Measurements from ENCODE around the gene HOXB5.

Gene HOXB5

DNA sequence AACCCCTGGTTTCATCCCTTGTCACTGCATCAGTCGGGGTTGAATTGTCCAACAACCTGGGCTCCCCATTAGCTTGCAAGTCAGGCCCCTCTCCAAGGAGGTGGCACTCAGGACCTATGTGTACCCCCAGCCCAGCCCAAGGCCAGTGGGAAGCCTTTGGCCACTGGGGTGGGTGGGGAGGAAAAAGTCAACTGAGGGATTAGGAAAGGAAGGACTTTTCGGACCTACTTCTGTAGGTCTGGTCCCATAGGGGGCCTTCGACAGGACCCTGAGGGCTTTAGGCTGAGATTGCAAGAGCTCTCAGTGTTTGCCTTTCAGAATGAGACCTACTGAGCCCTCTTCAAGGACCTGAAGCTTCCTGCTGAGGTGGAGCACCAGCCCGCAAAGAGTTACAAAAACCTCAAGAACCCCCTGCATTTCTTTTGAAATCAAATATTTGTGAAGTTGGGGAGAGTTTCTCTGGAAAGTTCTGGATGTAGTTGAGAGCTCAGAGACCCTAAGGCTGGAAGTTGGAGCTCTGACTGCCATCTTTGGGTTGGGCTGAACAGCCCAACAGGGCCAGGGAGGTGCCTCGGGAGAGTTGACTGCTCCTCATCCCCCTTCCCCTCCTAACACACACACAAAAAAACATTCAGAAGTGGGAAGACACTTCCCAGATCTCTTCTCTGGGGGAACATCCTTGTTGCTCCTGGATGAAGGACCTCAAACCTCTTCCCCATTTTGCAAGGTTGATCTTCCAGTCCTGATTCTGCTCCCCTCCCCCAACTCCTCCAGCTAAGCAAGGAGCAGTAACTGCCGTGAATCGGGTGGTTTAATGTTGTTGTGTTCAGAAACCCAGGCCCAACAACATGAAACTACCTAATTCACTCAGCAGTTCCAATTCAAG is 38.4 kb upstream of the HOXB5 start:
- H3K27me3 ChIP-seq (ENCODE audit: control insufficient read depth, low read length) = peaks cover 54% of the 10 kb centered on the region
- H3K9me3 ChIP-seq (ENCODE audit: control insufficient read depth, insufficient read depth, low read length) = no peaks in the 10 kb centered on the region
- no peaks in the 10 kb centered on the region for H4K20me1 ChIP-seq (ENCODE audit: control insufficient read depth, insufficient read depth, low read depth, low read length)

DNA sequence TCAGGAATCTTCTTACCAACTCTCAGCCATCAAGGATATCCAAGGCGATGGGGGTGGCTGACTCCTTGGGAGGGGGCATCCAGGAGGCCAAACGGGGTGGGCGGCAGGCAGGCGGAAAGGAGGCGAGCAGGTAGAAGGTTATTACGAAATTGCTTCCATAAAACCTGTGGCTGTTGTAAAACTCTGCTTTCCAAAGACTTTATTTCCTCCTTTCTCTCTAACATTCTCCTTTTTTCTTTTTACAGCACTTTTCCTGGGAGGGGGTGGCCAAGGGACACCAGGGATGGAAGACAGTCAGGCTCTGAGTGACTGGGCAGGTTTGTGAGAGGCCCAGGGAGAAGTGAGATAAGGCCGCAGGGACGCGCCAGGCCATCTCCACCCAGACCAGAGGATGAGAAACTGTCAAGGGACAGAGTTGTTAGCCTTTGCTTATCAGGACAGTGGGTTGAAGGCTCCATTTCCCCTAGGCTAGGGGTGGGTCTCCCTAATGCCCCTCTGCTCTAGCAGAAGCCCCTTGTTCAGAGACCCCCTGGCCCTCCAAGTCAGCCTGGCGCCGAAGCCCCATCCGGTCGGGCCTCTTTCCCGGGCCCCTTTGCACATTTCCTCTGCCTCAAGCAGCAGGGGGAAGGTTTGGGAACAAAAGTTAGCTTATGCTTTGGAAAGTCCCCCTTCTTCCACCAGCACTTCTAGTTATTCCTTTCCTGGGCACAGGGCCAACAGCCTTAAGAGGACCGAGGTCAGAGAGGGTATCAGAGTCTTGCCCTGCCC is 37.5 kb upstream of the HOXB5 start:
- Histone ChIP-seq H3F3A (ENCODE audit: control insufficient read depth, insufficient read depth) (no peaks in the 10 kb centered on the region), H3K27ac (ENCODE audit: low read depth, low read length) (no peak overlapping the region), H3K27me3 (ENCODE audit: control insufficient read depth, low read length) (peaks cover 54% of the 10 kb centered on the region), H3K4me3 (ENCODE audit: low read length) (no peak overlapping the region), H3K4me2 (ENCODE audit: low read length) (no peak overlapping the region), H3K4me1 (ENCODE audit: control insufficient read depth, low read length) (peaks cover 6% of the 10 kb centered on the region), H3K9me2 (replicated peaks; ENCODE audit: control insufficient read depth, low read length) (no peaks in the 10 kb centered on the region), H3K9me3 (ENCODE audit: control insufficient read depth, insufficient read depth, low read length) (no peaks in the 10 kb centered on the region), H4K20me1 (ENCODE audit: control insufficient read depth, insufficient read depth, low read depth, low read length) (no peaks in the 10 kb centered on the region), H3K36me3 (ENCODE audit: control insufficient read depth, low read length) (no peaks in the 10 kb centered on the region), H3K79me2 (ENCODE audit: control insufficient read depth, low read length) (no peaks in the 10 kb centered on the region)
- TF ChIP-seq EZH2phosphoT487 (IDR thresholded peaks at IDR 0.05; ENCODE audit: borderline replicate concordance, low read length) = no peak
- TF ChIP-seq, protein P1, sequence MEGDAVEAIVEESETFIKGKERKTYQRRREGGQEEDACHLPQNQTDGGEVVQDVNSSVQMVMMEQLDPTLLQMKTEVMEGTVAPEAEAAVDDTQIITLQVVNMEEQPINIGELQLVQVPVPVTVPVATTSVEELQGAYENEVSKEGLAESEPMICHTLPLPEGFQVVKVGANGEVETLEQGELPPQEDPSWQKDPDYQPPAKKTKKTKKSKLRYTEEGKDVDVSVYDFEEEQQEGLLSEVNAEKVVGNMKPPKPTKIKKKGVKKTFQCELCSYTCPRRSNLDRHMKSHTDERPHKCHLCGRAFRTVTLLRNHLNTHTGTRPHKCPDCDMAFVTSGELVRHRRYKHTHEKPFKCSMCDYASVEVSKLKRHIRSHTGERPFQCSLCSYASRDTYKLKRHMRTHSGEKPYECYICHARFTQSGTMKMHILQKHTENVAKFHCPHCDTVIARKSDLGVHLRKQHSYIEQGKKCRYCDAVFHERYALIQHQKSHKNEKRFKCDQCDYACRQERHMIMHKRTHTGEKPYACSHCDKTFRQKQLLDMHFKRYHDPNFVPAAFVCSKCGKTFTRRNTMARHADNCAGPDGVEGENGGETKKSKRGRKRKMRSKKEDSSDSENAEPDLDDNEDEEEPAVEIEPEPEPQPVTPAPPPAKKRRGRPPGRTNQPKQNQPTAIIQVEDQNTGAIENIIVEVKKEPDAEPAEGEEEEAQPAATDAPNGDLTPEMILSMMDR (IDR thresholded peaks at IDR 0.05; ENCODE audit: low read depth, low read length, poor library complexity, severe bottlenecking) = no peak

More for the DNA sequence above, 38.4 kb upstream of the HOXB5 start:
- Histone ChIP-seq H3K4me2 (ENCODE audit: low read length) (no peak overlapping the region), H3K4me3 (ENCODE audit: low read length) (no peak overlapping the region), H3F3A (ENCODE audit: control insufficient read depth, insufficient read depth) (no peaks in the 10 kb centered on the region), H3K27ac (ENCODE audit: low read depth, low read length) (no peak overlapping the region), H3K4me1 (ENCODE audit: control insufficient read depth, low read length) (peaks cover 8% of the 10 kb centered on the region), H3K9me2 (replicated peaks; ENCODE audit: control insufficient read depth, low read length) (no peaks in the 10 kb centered on the region), H3K36me3 (ENCODE audit: control insufficient read depth, low read length) (no peaks in the 10 kb centered on the region), H3K79me2 (ENCODE audit: control insufficient read depth, low read length) (no peaks in the 10 kb centered on the region)
- TF ChIP-seq EZH2phosphoT487 (IDR thresholded peaks at IDR 0.05; ENCODE audit: borderline replicate concordance, low read length) = no peak
- TF ChIP-seq, protein P1 (IDR thresholded peaks at IDR 0.05; ENCODE audit: low read depth, low read length, poor library complexity, severe bottlenecking) = no peak

DNA sequence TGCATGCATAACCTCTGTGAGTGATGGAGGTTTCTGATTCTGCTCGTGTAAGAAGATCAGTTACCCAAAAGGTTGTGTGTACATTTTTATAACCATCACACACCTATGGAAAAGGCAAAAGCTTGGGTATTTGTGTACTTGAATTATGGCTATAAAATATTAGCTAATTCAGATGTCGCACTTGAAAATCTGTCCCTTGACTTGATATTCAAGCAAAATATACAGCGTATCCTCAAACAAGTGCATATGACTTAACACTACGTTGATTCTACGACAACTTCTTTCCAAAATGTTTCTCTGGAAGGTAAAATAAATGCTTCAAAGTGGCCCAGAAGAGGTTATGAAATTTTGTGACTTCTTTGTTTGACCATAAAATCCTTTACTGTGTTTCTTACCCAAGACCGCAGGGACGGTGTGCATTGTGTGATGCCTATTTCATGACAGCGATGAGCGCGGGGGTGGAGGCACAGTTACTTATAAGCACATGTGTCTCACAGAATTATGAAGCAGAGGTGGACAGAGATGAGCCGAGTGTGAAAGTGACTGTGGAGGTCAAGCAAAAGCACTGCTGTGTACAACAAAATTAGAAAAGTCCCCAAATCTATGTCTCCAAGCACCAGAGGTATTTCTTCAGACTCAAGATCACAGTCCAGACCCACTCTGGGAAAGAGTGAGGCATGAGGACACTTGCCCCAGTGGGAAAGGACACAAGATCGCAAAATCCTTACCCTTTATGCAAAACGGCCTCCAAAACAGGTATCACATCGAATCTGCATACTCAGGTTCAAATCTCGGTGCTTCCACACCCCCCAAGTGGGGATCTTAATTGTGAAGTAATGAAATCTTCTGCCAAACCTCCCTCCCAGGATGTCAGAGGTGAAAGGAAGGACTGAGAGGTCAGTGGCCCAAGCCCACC is 36.7 kb upstream of the HOXB5 start:
- peaks cover 55% of the 10 kb centered on the region for H3K27me3 ChIP-seq (ENCODE audit: control insufficient read depth, low read length)
- no peak overlapping the region for H3K4me2 ChIP-seq (ENCODE audit: low read length)
- no peaks in the 10 kb centered on the region for H3K9me2 ChIP-seq (replicated peaks; ENCODE audit: control insufficient read depth, low read length)
- no peaks in the 10 kb centered on the region for H3K36me3 ChIP-seq (ENCODE audit: control insufficient read depth, low read length)
- H3K9me3 ChIP-seq (ENCODE audit: control insufficient read depth, insufficient read depth, low read length) = no peaks in the 10 kb centered on the region
- H3K4me1 ChIP-seq (ENCODE audit: control insufficient read depth, low read length) = peaks cover 1% of the 10 kb centered on the region; the same call in 1 of the 2 replicates
- no peak overlapping the region for H3K27ac ChIP-seq (ENCODE audit: low read depth, low read length)
- H4K20me1 ChIP-seq (ENCODE audit: control insufficient read depth, insufficient read depth, low read depth, low read length) = no peaks in the 10 kb centered on the region
- no peak overlapping the region for H3K4me3 ChIP-seq (ENCODE audit: low read length)
- H3K79me2 ChIP-seq (ENCODE audit: control insufficient read depth, low read length) = no peaks in the 10 kb centered on the region
- no peaks in the 10 kb centered on the region for H3F3A ChIP-seq (ENCODE audit: control insufficient read depth, insufficient read depth)
- no peak for TF ChIP-seq EZH2phosphoT487 (IDR thresholded peaks at IDR 0.05; ENCODE audit: borderline replicate concordance, low read length)
- TF ChIP-seq, protein P1 (IDR thresholded peaks at IDR 0.05; ENCODE audit: low read depth, low read length, poor library complexity, severe bottlenecking) = no peak
